BLaER1 treated with 17β-estradiol and CSF1 and Interleukin-3, amounts not matched to agents 10 nM and 100 nM (cell line): ENCODE measurements around the gene CCT8L2.
"Not testable (repeated sequence)": the region's sequence is repeated elsewhere in the genome, so short reads cannot be mapped to it uniquely, and the experiment has no call there.

ENCODE experiments used
- H3K27ac ChIP-seq, 11 experiments: shearing (Covaris generic); formaldehyde crosslinking; 2 replicates each; pipeline ENCODE4 v1.8.1; 2022
- H3K27me3 ChIP-seq, 11 experiments: shearing (Covaris generic); formaldehyde crosslinking; 2 replicates each; pipeline ENCODE4 v1.8.1; 2022
- H3K36me3 ChIP-seq, 11 experiments: shearing (Covaris generic); formaldehyde crosslinking; 2 replicates each; pipeline ENCODE4 v1.8.1; 2022
- H3K4me1 ChIP-seq, 10 experiments: shearing (Covaris generic); formaldehyde crosslinking; 2 replicates each; pipeline ENCODE4 v1.8.1; 2022
- H3K4me2 ChIP-seq, 11 experiments: shearing (Covaris generic); formaldehyde crosslinking; 2 replicates each; pipeline ENCODE4 v1.8.1; 2022
- H3K4me3 ChIP-seq, 10 experiments: shearing (Covaris generic); formaldehyde crosslinking; 2 replicates each; pipeline ENCODE4 v1.8.1; 2022
- H3K9ac ChIP-seq, 11 experiments: shearing (Covaris generic); formaldehyde crosslinking; 2 replicates each; pipeline ENCODE4 v1.8.1; 2022
- H3K9me3 ChIP-seq, 11 experiments: shearing (Covaris generic); formaldehyde crosslinking; replicated peaks in 1 of 11; 2 replicates each; pipeline ENCODE4 v1.8.1; 2022
- H4K20me1 ChIP-seq, 11 experiments: shearing (Covaris generic); formaldehyde crosslinking; 2 replicates each; pipeline ENCODE4 v1.8.1; 2022
- Cebpa-rat ChIP-seq, 11 experiments: shearing (Covaris generic); IDR thresholded peaks; 2 replicates each; pipeline ENCODE4 v1.8.1; 2022

Gene CCT8L2

DNA sequence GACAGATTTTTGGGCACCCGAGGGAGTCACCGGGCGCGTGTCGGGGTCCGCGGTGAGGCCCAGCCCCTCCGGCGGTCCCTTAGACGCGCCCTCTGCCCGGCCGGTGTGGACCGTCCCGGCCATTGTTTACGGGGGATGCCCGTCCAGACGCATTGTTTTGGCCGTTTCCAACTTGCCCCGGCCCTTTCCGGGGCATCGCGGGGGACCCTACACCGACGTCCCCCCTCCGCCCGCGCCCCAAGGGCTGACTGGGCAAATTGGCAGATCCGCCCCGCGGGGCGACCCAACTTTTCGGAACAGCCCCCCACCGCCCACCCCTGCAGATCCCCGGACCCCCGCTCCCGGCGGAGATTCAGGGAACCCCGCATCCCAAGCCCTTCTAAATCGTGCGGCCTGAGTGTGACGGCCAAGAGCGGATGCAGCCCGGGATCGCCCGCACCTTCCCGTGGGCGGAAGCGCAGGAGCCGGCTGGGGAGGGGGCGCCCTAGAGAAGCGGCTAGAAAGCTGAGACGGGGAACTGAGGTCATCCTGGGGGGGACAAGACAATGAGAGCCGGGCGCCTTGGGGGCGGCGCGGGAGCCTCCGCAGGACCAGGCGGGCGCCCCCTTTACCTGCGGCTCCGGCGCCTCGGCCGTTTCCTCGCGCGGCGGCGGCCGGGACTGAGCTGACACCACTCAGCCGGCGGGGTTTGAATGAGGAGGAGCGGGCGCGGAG, 17.1 kb upstream of the CCT8L2 start:
- peaks cover 0 to 13% (median 6%) of the 10 kb centered on the region in 11 experiments; a peak in 12 of 22 replicates for H3K36me3 ChIP-seq
- H3K4me2 ChIP-seq: no peak overlapping the region

DNA sequence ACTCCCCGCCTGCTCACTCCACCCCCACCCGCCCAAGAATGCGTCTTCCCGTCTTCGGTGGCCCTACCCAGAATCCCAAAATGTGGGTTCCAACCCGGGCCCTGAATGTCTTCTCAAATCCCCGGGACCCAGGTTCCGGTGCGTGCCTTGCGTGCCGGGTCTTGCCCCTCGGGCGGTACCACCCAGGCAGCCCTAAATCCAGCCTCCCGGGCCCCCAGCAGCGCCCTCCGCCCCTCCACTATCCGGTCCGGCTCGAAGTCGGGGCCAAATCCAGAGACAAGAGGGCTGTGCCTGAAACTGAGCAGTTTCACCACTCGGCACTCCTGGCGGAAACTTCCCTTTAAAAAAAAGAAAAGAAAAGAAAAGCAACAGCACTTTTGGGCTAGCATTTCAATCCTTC, 16.3 kb upstream of the CCT8L2 start:
- no peak for TF ChIP-seq Cebpa-rat (IDR thresholded peaks at IDR 0.05)
- Histone ChIP-seq H3K4me2 (no peak overlapping the region), H3K27me3 (peaks cover 0 to 9% (median 8%) of the 10 kb centered on the region in 11 experiments; a peak in 14 of 22 replicates), H3K27ac (no peak overlapping the region), H3K4me1 (peaks cover 0 to 9% (median 6%) of the 10 kb centered on the region in 10 experiments; a peak in 9 of 20 replicates), H3K4me3 (no peak overlapping the region), H4K20me1 (peaks cover 0 to 9% (median 6%) of the 10 kb centered on the region in 11 experiments; a peak in 11 of 22 replicates), H3K9me3 (peaks cover 0 to 32% (median 26%) of the 10 kb centered on the region in 11 experiments; a peak in 16 of 22 replicates), H3K36me3 (peaks cover 0 to 12% (median 4%) of the 10 kb centered on the region in 11 experiments; a peak in 12 of 22 replicates), H3K9ac (no peak overlapping the region)

More for the DNA sequence above, 17.1 kb upstream of the CCT8L2 start:
- Histone ChIP-seq H3K9me3 (peaks cover 0 to 32% (median 26%) of the 10 kb centered on the region in 11 experiments; a peak in 16 of 22 replicates), H3K4me3 (no peak overlapping the region), H3K9ac (no peak overlapping the region), H3K27me3 (peaks cover 0 to 1% (median under 1%) of the 10 kb centered on the region in 11 experiments; a peak in 6 of 22 replicates), H3K27ac (no peak overlapping the region), H3K4me1 (peaks cover 0 to 2% (median under 1%) of the 10 kb centered on the region in 10 experiments; a peak in 8 of 20 replicates), H4K20me1 (peaks cover 0 to 3% (median 1%) of the 10 kb centered on the region in 11 experiments; a peak in 10 of 22 replicates)
- TF ChIP-seq Cebpa-rat (IDR thresholded peaks at IDR 0.05): no peak

DNA sequence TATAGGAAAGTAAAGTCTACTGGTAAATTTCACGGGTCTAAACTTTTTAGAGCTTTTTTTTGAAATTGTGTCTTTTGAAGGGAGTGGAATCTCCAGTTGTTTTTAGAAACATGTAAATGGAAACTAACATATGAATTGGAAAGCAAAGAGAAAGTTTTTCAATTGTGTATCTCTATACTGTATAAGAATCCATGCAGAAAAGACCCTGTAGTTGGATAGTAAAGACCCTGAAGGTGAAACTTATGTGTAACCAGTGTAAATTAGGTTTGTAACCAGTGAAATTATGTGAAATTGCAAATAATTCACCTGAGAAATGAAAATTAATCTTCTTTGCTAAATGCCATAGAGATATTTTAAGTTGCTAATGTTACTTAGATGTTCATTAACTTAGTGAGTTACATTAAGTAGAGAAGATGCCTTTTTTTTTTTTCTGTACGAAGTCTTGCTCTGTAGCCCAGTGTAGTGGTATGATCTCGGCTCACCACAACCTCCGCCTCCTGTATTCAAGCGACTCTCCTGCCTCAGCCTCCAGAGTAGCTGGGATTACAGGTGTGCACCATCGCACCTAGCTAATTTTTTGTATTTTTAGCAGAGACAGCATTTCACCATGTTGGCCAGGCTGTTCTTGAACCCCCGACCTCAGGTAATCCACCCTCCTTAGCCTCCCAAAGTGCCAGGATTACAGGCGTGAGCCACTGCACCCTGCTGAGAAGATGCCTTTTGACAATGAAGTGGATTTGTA, 11.8 kb upstream of the CCT8L2 start:
- Histone ChIP-seq H3K9me3 (peaks cover 0 to 30% (median 20%) of the 10 kb centered on the region in 11 experiments; a peak in 16 of 22 replicates), H4K20me1 (peaks cover 0 to 25% (median 15%) of the 10 kb centered on the region in 11 experiments; a peak in 14 of 22 replicates), H3K4me1 (peaks cover 3 to 15% (median 11%) of the 10 kb centered on the region in 10 experiments; a peak in 11 of 20 replicates), H3K4me2 (peak overlapping the region in 10 of 11 experiments; percentile 6 to 84 (median 56); a peak in 10 of 22 replicates), H3K27me3 (peaks cover 36 to 54% (median 53%) of the 10 kb centered on the region in 11 experiments)
- not testable (repeated sequence) for H3K27ac ChIP-seq, H3K36me3 ChIP-seq, H3K4me3 ChIP-seq, H3K9ac ChIP-seq

DNA sequence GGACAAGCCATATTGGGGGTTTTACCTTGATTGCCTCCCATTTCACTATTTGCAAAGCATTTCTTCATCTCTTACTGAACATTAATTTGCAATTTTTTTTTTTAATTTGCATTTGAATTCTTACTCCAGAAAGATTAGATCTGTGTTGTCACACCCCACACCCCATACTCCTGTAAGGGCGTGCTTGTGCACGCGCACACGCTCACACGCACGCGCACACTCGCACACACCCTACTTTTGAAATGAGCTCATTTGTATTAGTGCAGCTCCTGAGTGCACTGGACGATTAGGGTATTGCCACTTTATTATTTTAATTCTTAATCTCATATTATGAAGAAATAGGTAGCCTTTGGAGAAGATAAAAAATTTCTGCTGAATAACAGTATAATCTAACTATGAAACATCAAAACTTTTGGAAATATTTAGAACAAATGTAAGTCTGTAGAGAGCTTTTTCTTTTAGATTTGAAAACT, 11.2 kb upstream of the CCT8L2 start:
- H3K4me2 ChIP-seq: peak overlapping the region; percentile 74 to 88 (median 78); a peak in 21 of 22 replicates
- peaks cover 36 to 59% (median 55%) of the 10 kb centered on the region in 11 experiments for H3K27me3 ChIP-seq
- H3K9ac ChIP-seq: peak overlapping the region in 1 of 11 experiments; percentile 84; a peak in 1 of 22 replicates
- H3K4me3 ChIP-seq: peak overlapping the region; percentile 67 to 76 (median 72); a peak in 13 of 20 replicates
- H3K9me3 ChIP-seq: peaks cover 0 to 24% (median 14%) of the 10 kb centered on the region in 11 experiments; a peak in 15 of 22 replicates
- peaks cover 0 to 25% (median 15%) of the 10 kb centered on the region in 11 experiments; a peak in 14 of 22 replicates for H4K20me1 ChIP-seq
- H3K4me1 ChIP-seq: peaks cover 3 to 15% (median 11%) of the 10 kb centered on the region in 10 experiments; a peak in 11 of 20 replicates
- not testable (repeated sequence) for H3K27ac ChIP-seq, H3K36me3 ChIP-seq

DNA sequence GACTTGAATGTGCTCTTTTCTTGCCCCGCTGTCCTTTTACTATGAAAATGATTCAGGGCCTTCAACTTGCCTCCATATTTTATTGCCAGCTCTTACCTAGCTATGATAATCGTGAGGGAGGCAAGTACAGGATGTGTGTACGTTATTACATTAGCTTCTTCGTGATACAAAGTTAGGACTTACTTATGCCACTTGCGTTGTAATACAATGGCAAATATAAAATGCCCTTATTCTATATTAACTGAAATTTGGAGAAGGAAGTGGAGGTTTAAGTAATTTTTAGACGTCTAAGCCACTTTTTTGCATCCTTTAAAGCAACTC, 10.8 kb upstream of the CCT8L2 start:
- no peak for TF ChIP-seq Cebpa-rat (IDR thresholded peaks at IDR 0.05)
- Histone ChIP-seq H3K36me3 (peaks cover 0 to 7% (median 0%) of the 10 kb centered on the region in 11 experiments; a peak in 5 of 22 replicates), H3K27ac (no peak overlapping the region; a peak in 2 of 22 replicates), H3K4me3 (peak overlapping the region; percentile 67 to 76 (median 72)), H4K20me1 (peaks cover 0 to 25% (median 15%) of the 10 kb centered on the region in 11 experiments; a peak in 14 of 22 replicates), H3K9me3 (peaks cover 0 to 20% (median 10%) of the 10 kb centered on the region in 11 experiments; a peak in 13 of 22 replicates), H3K9ac (peak overlapping the region in 10 of 11 experiments; percentile 79 to 87 (median 85); a peak in 12 of 22 replicates), H3K4me2 (peak overlapping the region; percentile 74 to 88 (median 78)), H3K4me1 (peaks cover 3 to 15% (median 11%) of the 10 kb centered on the region in 10 experiments; a peak in 11 of 20 replicates), H3K27me3 (peaks cover 36 to 59% (median 55%) of the 10 kb centered on the region in 11 experiments)

DNA sequence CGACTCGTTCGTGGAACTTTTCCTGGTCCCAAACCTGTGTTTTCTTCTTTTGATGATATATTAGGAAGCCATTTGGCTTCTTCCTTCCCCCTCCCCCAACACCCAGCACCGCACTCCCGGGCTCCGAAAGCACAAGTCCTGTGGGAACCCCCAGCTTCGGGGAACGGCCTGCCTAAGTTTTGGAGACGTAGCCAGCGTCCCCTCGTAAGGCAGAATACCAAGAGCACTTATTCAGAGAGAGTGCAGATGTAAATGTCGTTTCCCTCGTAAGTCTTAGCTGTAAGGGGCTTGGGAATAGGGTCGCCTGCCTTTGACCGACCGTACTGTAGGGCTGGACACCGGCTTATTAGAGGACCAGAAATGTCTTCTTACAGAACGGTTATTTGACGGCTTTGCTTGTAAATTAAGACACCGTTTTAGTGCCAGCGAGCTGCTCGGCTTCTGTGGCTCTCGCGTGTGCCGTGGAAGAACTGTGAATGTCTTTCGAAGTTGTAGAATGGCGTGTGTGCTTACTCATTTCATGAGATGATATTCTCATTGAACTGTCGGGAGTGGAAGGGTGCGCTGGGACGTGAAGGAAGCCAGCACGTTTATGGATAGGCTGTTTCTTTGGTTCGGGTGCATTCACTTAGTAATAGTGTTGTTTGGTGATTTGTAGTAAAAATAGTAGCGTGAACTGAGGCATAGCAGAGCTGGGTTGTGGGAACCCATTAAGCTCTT, 10.3 kb upstream of the CCT8L2 start:
- peak overlapping the region; percentile 67 to 76 (median 72) for H3K4me3 ChIP-seq
- H3K4me2 ChIP-seq: peak overlapping the region; percentile 74 to 88 (median 78)
- peaks cover 36 to 59% (median 55%) of the 10 kb centered on the region in 11 experiments for H3K27me3 ChIP-seq
- not testable (repeated sequence) for H3K36me3 ChIP-seq
- H3K4me1 ChIP-seq: peaks cover 3 to 15% (median 11%) of the 10 kb centered on the region in 10 experiments; a peak in 11 of 20 replicates
- peaks cover 0 to 25% (median 15%) of the 10 kb centered on the region in 11 experiments; a peak in 14 of 22 replicates for H4K20me1 ChIP-seq
- peak overlapping the region; percentile 70 to 88 (median 80) for H3K27ac ChIP-seq
- peak overlapping the region; percentile 79 to 87 (median 85) for H3K9ac ChIP-seq
- peaks cover 0 to 14% (median 5%) of the 10 kb centered on the region in 11 experiments; a peak in 13 of 22 replicates for H3K9me3 ChIP-seq

DNA sequence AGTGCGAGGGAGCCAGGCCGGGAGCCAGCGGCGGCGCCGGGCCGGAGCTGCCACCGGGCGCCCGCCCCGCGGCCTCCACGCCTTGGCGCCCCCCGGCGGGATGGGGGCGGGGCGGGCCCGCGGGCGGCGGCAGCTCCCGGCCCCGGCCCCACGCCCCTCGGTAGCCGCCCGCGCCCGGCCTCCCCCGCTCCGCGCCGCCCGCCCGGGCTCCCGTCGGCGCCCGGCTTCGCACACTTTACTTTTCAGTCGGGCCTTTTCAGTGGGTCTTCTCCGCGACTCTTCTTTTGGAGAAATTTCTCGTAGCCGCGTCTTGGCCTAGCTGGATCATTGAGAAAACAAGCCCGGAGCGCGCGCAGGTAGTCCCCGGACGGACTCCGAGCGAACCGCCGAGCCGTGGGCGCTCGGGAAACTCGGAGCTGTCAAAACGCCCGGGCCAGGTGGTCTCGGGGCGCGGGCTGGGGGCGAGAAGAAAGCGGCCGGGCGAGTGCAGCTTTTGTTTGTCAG, 9.7 kb upstream of the CCT8L2 start:
- Histone ChIP-seq H3K4me1 (peaks cover 3 to 15% (median 11%) of the 10 kb centered on the region in 10 experiments; a peak in 11 of 20 replicates), H3K4me3 (peak overlapping the region; percentile 67 to 76 (median 72)), H3K27ac (peak overlapping the region; percentile 70 to 88 (median 80)), H3K4me2 (peak overlapping the region; percentile 74 to 88 (median 78)), H3K9ac (peak overlapping the region; percentile 79 to 87 (median 85)), H3K27me3 (peaks cover 36 to 59% (median 55%) of the 10 kb centered on the region in 11 experiments), H4K20me1 (peaks cover 0 to 25% (median 15%) of the 10 kb centered on the region in 11 experiments; a peak in 14 of 22 replicates)
- not testable (repeated sequence) for H3K9me3 ChIP-seq, H3K36me3 ChIP-seq
